HEK293 (cell line): ENCODE data around the gene NYAP2.

ENCODE experiments used
- CTCF ChIA-PET: fragments of 350-600 bp; formaldehyde crosslinking; extraction: SDS; loops from one replicate; lab custom pipeline; 2021; ENCODE audit warnings: antibody characterized with exemption; lab: Yijun Ruan, JAX
- POLR2A ChIA-PET: fragments of 300-600 bp; formaldehyde crosslinking; extraction: SDS; loops from one replicate; lab custom pipeline; 2020; ENCODE audit warnings: antibody characterized with exemption, inconsistent platforms; lab: Yijun Ruan, JAX
- H3K27ac ChIP-seq: fragments of 200-500 bp; sonication (Bioruptor generic); 2 replicates; pipeline ENCODE4 v1.5.1; 2014; ENCODE audit warnings: low read depth, low read length, control low read depth, inconsistent platforms; ENCODE audit errors: extremely low read depth
- H3K36me3 ChIP-seq, 2 experiments: fragments of 200-500 bp in 1 of 2; sonication (Bioruptor generic) in 1 of 2; 1 replicate in 1 of 2; 2 replicates in 1 of 2; pipeline ENCODE4 v1.5.1; 2014 to 2017; ENCODE audit warnings: inconsistent platforms in 2 of 2, low read length in 2 of 2; ENCODE audit not compliant: control insufficient read depth in 2 of 2, insufficient read depth in 1 of 2
- H3K4me1 ChIP-seq: fragments of 200-500 bp; sonication (Bioruptor generic); 2 replicates; pipeline ENCODE4 v1.5.1; 2014; ENCODE audit warnings: mild to moderate bottlenecking, low read length, inconsistent platforms; ENCODE audit not compliant: control insufficient read depth, insufficient read depth
- H3K4me3 ChIP-seq: 2 replicates; pipeline ENCODE4 v1.5.1; 2011; ENCODE audit warnings: low read depth, mild to moderate bottlenecking, control low read depth, low read length, moderate library complexity
- H3K9me3 ChIP-seq: fragments of 200-500 bp; sonication (Bioruptor generic); 2 replicates; pipeline ENCODE4 v1.5.1; 2014; ENCODE audit warnings: low read depth, low read length, inconsistent platforms; ENCODE audit not compliant: control insufficient read depth, insufficient read depth
- FEZF1 ChIP-seq: fragments of 450-650 bp; formaldehyde crosslinking; IDR thresholded peaks from 2 replicates; pipeline ENCODE4 v1.5.1; 2016; ENCODE audit warnings: missing biosample characterization, missing genetic modification characterization
- GLIS2 ChIP-seq: fragments of 450-650 bp; formaldehyde crosslinking; IDR thresholded peaks from 2 replicates; pipeline ENCODE4 v1.5.1; 2016; ENCODE audit warnings: missing biosample characterization, missing genetic modification characterization
- KLF10 ChIP-seq: fragments of 450-650 bp; IDR thresholded peaks from 2 replicates; pipeline ENCODE4 v1.5.1; 2018; ENCODE audit warnings: missing biosample characterization, mild to moderate bottlenecking, missing genetic modification characterization
- REPIN1 ChIP-seq: fragments of 450-650 bp; formaldehyde crosslinking; IDR thresholded peaks from 2 replicates; pipeline ENCODE4 v1.5.1; 2017; ENCODE audit warnings: missing biosample characterization, missing genetic modification characterization, low read depth
- SCRT2 ChIP-seq: fragments of 450-650 bp; formaldehyde crosslinking; IDR thresholded peaks from 2 replicates; pipeline ENCODE4 v1.5.1; 2016; ENCODE audit warnings: missing biosample characterization, missing genetic modification characterization
- ZBTB48 ChIP-seq: fragments of 450-650 bp; formaldehyde crosslinking; IDR thresholded peaks from 2 replicates; pipeline ENCODE4 v1.5.1; 2016; ENCODE audit warnings: missing biosample characterization, missing genetic modification characterization
- ZEB2 ChIP-seq: fragments of 450-650 bp; formaldehyde crosslinking; IDR thresholded peaks from 2 replicates; pipeline ENCODE4 v1.5.1; 2016; ENCODE audit warnings: missing biosample characterization, missing genetic modification characterization
- ZNF121 ChIP-seq: fragments of 450-650 bp; formaldehyde crosslinking; IDR thresholded peaks from 2 replicates; pipeline ENCODE4 v1.5.1; 2016; ENCODE audit warnings: missing biosample characterization, missing genetic modification characterization
- ZNF157 ChIP-seq: fragments of 450-650 bp; formaldehyde crosslinking; IDR thresholded peaks from 2 replicates; pipeline ENCODE4 v1.5.1; 2016; ENCODE audit warnings: missing biosample characterization, missing genetic modification characterization
- ZNF174 ChIP-seq: fragments of 450-650 bp; formaldehyde crosslinking; IDR thresholded peaks from 2 replicates; pipeline ENCODE4 v1.5.0; 2017; ENCODE audit warnings: missing biosample characterization, mild to moderate bottlenecking, missing genetic modification characterization
- ZNF324 ChIP-seq: fragments of 450-650 bp; formaldehyde crosslinking; IDR thresholded peaks from 2 replicates; pipeline ENCODE4 v1.5.1; 2016; ENCODE audit warnings: missing biosample characterization, missing genetic modification characterization
- ZNF510 ChIP-seq: fragments of 450-650 bp; formaldehyde crosslinking; IDR thresholded peaks from 2 replicates; pipeline ENCODE4 v1.5.1; 2018; ENCODE audit warnings: mild to moderate bottlenecking, missing genetic modification characterization, missing biosample characterization; ENCODE audit not compliant: insufficient replicate concordance
- ZNF544 ChIP-seq: fragments of 450-650 bp; formaldehyde crosslinking; IDR thresholded peaks from 2 replicates; pipeline ENCODE4 v1.5.0; 2017; ENCODE audit warnings: missing biosample characterization, missing genetic modification characterization
- ZNF670 ChIP-seq: fragments of 450-650 bp; formaldehyde crosslinking; IDR thresholded peaks from 2 replicates; pipeline ENCODE4 v1.5.1; 2016; ENCODE audit warnings: missing biosample characterization, missing genetic modification characterization, low read depth
- TF ChIP-seq, protein P1 (sequence below): fragments of 450-650 bp; formaldehyde crosslinking; conservative IDR thresholded peaks from 2 replicates; pipeline ENCODE4 v1.5.1; 2016; ENCODE audit warnings: low read depth, missing biosample characterization, missing genetic modification characterization
- TF ChIP-seq, protein P2 (sequence below): fragments of 450-650 bp; formaldehyde crosslinking; IDR thresholded peaks from 2 replicates; pipeline ENCODE4 v1.5.1; 2016; ENCODE audit warnings: missing biosample characterization, missing genetic modification characterization, borderline replicate concordance
- TF ChIP-seq, protein P3 (sequence below): fragments of 450-650 bp; formaldehyde crosslinking; IDR thresholded peaks from 2 replicates; pipeline ENCODE4 v1.5.1; 2017; ENCODE audit warnings: missing biosample characterization, missing genetic modification characterization
- TF ChIP-seq, protein P4 (sequence below): sonication (generic); formaldehyde crosslinking; IDR thresholded peaks from 2 replicates; pipeline ENCODE4 v1.8.1; 2022; ENCODE audit warnings: mild to moderate bottlenecking, moderate library complexity, missing genetic modification reagents

NYAP2 gene

DNA sequence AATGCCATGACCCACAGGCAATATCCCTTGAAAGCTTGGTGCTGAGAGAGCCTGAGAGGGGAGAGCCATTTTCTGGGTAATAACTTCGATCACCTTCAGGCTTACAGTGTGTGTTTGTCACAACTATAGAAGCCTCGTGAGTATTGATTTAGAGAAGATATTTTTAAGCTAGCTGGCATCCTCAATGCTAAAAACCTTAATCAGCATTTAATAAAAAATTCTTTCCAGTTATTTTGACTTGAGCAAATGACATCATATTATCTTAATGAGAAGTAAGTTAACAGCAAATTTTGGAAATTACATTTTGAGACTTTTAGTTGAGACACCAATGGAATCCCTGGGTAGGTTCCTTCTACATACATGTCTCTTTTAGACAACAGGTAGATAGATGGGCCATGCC lies 283.7 kb downstream of the NYAP2 start (continued):
- TF ChIP-seq, protein P1, sequence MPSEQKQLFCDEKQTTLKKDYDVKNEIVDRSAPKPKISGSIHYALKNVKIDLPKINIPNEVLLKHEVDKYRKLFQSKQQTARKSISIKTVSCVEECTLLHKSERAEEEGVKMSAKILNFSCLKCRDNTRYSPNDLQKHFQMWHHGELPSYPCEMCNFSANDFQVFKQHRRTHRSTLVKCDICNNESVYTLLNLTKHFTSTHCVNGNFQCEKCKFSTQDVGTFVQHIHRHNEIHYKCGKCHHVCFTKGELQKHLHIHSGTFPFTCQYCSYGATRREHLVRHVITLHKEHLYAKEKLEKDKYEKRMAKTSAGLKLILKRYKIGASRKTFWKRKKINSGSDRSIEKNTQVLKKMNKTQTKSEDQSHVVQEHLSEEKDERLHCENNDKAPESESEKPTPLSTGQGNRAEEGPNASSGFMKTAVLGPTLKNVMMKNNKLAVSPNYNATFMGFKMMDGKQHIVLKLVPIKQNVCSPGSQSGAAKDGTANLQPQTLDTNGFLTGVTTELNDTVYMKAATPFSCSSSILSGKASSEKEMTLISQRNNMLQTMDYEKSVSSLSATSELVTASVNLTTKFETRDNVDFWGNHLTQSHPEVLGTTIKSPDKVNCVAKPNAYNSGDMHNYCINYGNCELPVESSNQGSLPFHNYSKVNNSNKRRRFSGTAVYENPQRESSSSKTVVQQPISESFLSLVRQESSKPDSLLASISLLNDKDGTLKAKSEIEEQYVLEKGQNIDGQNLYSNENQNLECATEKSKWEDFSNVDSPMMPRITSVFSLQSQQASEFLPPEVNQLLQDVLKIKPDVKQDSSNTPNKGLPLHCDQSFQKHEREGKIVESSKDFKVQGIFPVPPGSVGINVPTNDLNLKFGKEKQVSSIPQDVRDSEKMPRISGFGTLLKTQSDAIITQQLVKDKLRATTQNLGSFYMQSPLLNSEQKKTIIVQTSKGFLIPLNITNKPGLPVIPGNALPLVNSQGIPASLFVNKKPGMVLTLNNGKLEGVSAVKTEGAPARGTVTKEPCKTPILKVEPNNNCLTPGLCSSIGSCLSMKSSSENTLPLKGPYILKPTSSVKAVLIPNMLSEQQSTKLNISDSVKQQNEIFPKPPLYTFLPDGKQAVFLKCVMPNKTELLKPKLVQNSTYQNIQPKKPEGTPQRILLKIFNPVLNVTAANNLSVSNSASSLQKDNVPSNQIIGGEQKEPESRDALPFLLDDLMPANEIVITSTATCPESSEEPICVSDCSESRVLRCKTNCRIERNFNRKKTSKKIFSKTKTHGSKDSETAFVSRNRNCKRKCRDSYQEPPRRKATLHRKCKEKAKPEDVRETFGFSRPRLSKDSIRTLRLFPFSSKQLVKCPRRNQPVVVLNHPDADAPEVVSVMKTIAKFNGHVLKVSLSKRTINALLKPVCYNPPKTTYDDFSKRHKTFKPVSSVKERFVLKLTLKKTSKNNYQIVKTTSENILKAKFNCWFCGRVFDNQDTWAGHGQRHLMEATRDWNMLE (tag by site-specific recombination), result no peak
- TF ChIP-seq ZNF544 (tag by site-specific recombination) (no peak), ZNF510 (no peak)
- TF ChIP-seq, protein P2, sequence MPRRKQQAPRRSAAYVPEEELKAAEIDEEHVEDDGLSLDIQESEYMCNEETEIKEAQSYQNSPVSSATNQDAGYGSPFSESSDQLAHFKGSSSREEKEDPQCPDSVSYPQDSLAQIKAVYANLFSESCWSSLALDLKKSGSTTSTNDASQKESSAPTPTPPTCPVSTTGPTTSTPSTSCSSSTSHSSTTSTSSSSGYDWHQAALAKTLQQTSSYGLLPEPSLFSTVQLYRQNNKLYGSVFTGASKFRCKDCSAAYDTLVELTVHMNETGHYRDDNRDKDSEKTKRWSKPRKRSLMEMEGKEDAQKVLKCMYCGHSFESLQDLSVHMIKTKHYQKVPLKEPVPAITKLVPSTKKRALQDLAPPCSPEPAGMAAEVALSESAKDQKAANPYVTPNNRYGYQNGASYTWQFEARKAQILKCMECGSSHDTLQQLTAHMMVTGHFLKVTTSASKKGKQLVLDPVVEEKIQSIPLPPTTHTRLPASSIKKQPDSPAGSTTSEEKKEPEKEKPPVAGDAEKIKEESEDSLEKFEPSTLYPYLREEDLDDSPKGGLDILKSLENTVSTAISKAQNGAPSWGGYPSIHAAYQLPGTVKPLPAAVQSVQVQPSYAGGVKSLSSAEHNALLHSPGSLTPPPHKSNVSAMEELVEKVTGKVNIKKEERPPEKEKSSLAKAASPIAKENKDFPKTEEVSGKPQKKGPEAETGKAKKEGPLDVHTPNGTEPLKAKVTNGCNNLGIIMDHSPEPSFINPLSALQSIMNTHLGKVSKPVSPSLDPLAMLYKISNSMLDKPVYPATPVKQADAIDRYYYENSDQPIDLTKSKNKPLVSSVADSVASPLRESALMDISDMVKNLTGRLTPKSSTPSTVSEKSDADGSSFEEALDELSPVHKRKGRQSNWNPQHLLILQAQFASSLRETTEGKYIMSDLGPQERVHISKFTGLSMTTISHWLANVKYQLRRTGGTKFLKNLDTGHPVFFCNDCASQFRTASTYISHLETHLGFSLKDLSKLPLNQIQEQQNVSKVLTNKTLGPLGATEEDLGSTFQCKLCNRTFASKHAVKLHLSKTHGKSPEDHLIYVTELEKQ (tag by site-specific recombination), result no peak
- TF ChIP-seq, protein P3, sequence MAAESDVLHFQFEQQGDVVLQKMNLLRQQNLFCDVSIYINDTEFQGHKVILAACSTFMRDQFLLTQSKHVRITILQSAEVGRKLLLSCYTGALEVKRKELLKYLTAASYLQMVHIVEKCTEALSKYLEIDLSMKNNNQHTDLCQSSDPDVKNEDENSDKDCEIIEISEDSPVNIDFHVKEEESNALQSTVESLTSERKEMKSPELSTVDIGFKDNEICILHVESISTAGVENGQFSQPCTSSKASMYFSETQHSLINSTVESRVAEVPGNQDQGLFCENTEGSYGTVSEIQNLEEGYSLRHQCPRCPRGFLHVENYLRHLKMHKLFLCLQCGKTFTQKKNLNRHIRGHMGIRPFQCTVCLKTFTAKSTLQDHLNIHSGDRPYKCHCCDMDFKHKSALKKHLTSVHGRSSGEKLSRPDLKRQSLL (tag by site-specific recombination), result no peak

DNA sequence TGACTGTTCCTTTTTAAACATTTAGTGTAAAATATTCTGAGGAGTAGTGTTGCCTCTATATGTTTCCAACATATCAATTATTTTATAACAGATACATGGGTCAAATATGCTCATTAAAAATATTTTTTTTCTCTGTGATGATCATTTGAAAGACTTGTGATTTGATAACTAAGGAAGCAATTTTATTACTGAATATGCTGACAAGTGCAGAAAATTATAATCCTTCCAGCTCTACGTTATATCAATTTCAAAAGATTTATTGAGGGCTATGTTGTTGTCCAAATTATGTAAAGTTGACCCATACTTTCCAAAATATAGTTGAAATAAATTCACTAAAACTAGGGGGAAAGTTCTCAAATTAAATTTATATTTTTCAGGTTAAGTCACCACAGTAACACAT lies 290.6 kb downstream of the NYAP2 start:
- TF ChIP-seq SCRT2 (tag by site-specific recombination) (no peak), ZNF324 (no peak), ZBTB48 (tag by site-specific recombination) (no peak), ZNF670 (tag by site-specific recombination) (no peak), REPIN1 (tag by site-specific recombination) (no peak), ZNF121 (no peak), FEZF1 (tag by site-specific recombination) (no peak), GLIS2 (no peak), KLF10 (no peak), ZNF157 (no peak)
- Histone ChIP-seq H3K9me3 (no peaks in the 10 kb centered on the region), H3K4me1 (no peaks in the 10 kb centered on the region), H3K27ac (no peak overlapping the region), H3K36me3 (no peaks in the 10 kb centered on the region), H3K4me3 (no peak overlapping the region)
- ChIA-PET CTCF (no interaction called here), POLR2A (no interaction called here)

DNA sequence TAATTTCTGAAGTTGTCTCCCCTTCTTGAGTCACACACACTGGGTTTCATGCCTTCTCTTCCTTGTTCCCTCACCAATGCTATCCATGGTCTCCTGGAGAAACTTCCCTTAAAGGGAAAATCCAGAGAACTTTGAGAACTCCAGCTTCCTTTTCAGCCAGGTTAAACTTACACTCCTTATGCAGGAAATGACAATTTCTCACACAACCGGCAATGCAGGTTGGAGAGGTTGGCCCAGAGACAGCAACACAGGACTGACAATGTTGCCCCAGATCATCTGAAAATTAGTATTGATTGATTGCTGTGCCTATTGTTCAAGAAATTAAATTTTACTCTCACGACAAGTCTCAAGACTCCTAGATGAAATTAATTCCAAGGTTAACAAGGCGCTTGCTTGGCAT lies 292.2 kb downstream of the NYAP2 start:
- Histone ChIP-seq H3K27ac (no peak overlapping the region), H3K9me3 (no peaks in the 10 kb centered on the region), H3K36me3 (no peaks in the 10 kb centered on the region), H3K4me1 (no peaks in the 10 kb centered on the region), H3K4me3 (no peak overlapping the region)
- ChIA-PET CTCF (no interaction called here), POLR2A (no interaction called here)
- no peak for TF ChIP-seq ZNF174 (tag by site-specific recombination)
- TF ChIP-seq, protein P4, sequence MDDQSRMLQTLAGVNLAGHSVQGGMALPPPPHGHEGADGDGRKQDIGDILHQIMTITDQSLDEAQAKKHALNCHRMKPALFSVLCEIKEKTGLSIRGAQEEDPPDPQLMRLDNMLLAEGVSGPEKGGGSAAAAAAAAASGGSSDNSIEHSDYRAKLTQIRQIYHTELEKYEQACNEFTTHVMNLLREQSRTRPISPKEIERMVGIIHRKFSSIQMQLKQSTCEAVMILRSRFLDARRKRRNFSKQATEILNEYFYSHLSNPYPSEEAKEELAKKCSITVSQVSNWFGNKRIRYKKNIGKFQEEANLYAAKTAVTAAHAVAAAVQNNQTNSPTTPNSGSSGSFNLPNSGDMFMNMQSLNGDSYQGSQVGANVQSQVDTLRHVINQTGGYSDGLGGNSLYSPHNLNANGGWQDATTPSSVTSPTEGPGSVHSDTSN (CRISPR knock-in tag), result no peak
- TF ChIP-seq ZEB2 (tag by site-specific recombination), result no peak
